ENCODE data around the gene MS4A18.

DNA sequence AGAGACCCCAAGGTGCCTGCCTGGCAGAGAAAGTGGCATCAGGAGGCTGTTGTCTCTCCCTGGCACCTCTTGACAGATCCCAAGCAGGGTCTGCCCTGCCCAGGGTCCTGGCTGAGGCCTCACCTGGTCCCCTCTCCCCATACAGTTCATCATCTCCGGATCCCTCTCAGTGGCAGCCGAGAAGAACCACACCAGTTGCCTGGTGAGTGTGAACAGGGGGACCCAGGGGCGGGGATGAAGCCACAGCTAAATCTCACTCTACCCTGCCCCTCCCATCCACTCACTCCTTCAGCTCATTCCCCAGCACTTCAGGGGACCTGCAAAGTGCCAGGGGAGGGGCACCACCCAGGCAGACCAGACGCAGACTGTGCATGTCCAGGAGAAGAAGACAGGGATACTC lies 46.6 kb downstream of the MS4A18 start:
- TF ChIP-seq POLR2A (IDR thresholded peaks at IDR 0.05) (no peak), POLR2AphosphoS5 (IDR thresholded peaks at IDR 0.05) (no peak)
- TF ChIP-seq, protein P1, sequence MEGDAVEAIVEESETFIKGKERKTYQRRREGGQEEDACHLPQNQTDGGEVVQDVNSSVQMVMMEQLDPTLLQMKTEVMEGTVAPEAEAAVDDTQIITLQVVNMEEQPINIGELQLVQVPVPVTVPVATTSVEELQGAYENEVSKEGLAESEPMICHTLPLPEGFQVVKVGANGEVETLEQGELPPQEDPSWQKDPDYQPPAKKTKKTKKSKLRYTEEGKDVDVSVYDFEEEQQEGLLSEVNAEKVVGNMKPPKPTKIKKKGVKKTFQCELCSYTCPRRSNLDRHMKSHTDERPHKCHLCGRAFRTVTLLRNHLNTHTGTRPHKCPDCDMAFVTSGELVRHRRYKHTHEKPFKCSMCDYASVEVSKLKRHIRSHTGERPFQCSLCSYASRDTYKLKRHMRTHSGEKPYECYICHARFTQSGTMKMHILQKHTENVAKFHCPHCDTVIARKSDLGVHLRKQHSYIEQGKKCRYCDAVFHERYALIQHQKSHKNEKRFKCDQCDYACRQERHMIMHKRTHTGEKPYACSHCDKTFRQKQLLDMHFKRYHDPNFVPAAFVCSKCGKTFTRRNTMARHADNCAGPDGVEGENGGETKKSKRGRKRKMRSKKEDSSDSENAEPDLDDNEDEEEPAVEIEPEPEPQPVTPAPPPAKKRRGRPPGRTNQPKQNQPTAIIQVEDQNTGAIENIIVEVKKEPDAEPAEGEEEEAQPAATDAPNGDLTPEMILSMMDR (IDR thresholded peaks at IDR 0.05): no peak
